OCI-LY3 (cell line): ENCODE results near the gene NME3.

Experiments
- CTCF ChIP-seq: fragments of 200-600, 300-600 bp; sonication (generic); IDR thresholded peaks from 2 replicates; pipeline ENCODE4 v1.5.1; 2014; ENCODE audit warnings: antibody characterized with exemption, low read length, low read depth
- EZH2phosphoT487 ChIP-seq: fragments of 200-600 bp; shearing (Covaris generic); IDR thresholded peaks from 2 replicates; pipeline ENCODE4 v1.6.1; 2018; ENCODE audit warnings: antibody characterized with exemption, mixed run types, low read depth

- no peak for TF ChIP-seq CTCF
- no peak for TF ChIP-seq EZH2phosphoT487
Observed at GRCh38 chr16:1732071-1732470, 39.3 kb downstream of the NME3 start.
